UCSD-AML1 (cell line): ENCODE results near the gene PKNOX2.

Experiments
- DNase-seq: peaks from one replicate; lab custom pipeline; 2025; ENCODE audit not compliant: unreplicated experiment; lab: John Stamatoyannopoulos, UW

Gene PKNOX2

DNA sequence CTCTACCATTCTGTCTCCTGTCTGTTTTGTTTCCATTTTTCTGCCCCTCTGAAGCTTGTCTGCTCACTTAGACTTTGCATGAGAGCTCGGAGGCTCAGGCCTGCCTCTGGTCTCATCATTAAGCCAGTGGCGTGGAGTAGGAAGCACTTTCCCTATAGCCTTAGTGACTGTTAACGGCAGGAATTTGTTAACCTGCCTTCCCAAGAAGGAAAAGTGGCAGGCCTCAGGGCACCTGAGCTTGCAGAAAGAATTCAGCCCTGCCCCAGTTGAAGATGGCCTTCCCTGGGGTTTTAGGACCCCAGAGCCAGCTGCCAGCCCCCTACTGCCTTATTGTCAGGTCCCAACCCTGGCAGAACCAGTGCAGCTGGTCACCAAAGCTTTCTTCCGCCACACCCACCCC, 93.2 kb downstream of the PKNOX2 start:
- DNase-seq = no peak

DNA sequence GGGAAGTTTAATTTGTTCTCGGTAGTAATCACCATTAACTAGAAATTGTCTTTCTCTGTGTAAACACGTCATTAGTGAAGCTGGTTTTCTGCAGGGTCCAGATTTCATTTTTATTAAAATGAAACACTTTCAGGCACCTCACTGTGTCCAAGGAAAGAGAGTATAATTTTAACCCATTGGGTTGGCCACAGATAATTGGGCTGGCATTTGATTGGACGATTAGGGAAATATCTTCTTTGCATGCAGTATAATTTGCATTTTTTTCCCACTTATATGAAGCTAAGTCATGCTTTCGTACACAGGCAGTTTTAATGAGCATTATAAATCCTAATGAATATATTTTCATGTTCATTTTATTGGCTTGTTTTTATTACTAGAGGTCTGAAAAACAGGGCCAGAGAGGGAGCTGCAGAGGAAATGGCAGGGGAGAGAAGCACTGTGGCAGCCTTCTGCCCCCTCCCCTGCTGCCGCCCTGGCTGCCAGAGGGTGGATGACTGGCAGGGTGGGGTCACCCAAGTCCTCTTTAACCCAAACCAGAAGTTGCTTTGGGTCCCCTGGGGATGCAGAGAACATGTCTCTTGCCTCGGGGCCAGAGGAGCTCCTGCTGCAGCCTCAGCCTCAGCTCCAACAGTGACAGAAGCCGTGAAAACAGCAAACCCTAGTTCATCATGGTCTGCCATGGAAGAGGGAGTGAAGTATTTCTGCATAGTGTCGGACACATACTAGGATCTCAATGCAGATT, 93.9 kb downstream of the PKNOX2 start:
- no peak for DNase-seq

DNA sequence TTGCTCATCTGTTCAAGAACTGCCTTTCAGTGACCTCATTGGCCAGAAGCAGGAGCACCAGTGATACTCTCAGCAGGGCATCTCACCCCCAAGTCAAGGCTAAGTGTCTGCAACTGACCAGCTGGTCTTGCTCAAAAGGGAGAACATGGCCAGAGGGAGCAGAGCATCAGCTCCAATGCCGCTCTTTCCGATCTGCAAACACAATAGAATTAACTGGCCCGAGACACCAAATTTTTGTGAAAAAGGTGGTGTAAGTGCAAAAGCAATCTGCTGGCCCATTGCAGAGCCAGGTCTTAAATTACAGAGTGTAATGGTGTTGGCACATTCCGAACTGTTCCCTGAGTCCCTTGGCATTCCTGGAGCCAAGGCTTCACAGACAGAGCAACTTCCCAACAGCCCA, 97.0 kb downstream of the PKNOX2 start:
- DNase-seq = no peak

DNA sequence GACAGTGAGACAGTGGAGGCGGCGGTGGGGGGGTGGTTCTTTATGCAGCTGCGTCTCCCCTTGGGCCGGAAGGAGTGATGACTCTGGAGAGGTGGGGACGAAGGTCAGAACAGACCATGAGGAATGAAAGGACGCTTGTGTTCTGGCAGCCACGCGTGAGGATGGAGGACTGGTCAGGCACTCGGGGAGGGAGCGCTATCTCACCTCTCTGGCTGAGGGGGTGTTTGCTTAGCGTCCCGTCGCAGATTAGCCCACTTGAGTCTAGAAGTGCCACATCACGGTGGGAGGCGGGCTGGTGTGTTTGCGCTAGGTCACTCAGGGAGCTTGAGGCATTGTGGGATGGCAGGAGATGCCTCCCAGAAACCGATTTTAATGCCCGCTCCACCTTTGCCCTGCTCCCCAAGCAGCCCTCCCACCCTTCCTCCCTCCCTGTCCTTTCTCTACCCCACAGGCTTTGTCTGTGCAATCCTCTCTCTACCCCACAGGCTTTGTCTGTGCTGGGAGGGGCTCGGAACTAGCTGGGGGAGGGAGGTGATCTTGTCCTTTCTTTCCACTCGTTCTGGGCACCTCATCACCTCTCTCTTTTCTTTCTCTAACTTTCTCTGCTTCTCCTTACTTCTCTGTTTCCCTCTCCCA, 97.8 kb downstream of the PKNOX2 start:
- DNase-seq = no peak

DNA sequence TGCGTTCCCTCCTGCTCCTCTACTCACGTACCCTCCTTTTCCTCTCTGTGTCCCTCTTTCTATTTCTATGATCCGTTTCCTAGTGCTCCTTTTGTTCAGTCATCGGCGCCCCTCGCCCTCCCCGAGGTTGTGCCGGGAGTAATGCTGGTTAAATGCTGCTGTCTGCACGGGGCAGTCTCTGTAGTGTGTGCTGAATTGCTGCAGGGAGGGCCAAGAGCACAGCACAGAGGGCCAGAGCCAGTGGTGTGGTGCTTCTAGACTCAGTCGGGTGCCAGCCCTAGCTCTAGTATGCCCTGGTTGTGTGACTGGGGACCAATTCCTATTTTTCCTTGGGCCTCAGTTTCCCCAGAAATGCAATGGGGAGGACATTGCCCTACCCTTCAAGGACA, 98.3 kb downstream of the PKNOX2 start:
- DNase-seq = no peak

DNA sequence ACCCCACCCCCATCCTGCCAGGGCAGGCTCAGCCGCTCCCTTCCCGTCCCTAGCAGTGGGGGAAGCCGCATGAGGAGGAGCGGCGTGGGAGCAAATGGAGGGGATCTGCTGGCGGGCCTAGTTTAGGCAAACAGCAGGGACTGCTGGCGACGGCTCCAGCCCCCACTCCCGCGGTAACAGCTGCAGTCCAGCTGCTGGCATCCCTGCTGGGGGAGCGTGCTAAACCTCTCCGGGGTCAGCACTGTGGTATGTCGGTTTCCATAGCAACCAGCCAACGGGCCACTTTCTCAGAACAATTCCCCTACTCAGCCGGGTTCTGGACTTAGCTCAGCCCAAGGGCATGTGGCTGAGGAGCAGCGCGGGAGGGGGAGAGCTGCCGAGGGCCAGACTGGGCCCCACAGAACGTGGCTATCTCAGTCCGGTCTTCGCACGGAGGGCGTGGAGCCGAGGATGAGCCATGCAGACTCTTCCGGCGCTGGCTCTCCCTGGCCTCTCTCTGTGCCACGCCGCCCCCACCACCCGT, 98.8 kb downstream of the PKNOX2 start:
- no peak for DNase-seq

DNA sequence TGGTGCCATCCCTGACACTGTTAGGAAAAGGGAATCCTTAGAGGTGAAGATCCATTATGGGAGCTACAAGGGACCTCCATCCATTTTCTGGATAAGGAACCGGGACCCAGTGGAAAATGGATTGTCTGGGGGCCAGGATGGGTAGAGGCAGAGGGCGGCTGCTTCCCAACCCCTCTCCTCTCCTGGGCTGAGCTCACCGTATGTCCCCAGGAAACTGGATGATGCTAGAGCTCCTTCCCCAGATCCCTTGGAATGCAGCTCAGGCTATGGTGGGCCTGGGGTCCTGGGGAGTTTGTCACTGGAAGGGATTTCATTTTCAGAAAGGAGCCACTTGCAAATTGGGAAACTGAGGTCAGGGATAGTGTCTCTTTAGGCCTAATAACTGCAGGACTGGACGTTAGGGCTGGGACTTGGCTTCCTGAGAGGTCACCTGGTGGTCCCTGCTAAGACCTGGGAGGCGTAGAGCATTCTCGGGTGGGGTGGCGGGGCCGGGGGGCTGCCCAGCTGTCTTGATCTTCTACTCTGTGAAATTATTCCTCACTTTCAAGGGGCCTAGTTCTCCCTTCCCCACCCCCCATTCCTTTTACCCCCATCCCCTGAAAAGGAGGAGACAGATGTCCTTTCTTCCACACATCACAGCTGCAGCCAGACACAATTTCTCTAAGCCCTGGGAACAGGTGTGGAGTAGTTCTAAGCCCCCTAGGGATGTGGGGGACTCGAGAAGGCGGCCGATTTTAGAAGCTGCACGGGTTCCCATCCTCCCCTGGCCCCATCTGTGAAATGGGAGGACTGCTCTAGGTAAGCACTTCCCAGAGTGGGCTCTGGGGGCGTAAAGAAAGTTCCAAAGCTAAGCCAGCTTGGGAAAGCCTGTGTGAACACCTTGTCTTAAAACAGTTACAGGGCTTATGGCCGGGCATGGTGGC, 99.8 kb downstream of the PKNOX2 start:
- no peak for DNase-seq

DNA sequence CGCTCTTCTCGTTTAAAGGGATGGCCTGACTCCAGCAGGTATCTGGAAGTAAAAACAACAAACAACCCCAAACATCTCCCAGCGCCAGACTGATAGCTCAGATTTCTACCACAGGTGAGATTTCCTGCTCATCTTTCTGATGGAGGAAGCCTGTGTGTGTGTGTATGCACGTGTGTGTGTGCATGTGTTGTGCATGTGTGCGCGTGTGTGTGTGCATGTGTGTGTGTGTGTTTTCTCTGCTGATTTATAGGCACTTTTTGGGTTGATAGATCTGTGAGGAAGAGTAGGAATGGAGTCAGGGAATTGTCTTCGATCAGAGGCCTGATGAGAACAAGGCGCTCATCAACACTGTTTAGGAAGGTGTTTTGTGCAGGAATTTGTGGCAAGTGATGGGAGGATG, 103.0 kb downstream of the PKNOX2 start:
- no peak for DNase-seq

DNA sequence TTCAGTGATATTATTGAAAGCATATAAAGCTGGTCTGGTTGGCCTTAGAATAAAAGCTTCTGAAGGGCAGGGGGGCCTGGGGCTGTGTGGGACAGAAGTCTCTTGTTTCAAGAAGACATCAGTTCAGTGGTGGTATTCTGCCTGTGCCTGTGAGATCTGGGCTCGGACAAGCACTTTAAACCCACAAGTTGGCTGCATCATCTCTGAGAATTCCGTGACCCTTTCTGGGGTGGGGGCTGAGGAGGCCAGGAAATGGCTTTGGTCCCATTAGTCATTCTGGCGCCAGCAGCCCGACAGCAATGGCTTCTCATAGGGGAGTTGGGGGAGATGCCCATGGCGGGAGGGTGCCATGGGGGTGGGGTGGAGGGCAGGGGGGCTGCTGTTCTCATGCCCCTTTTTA, 104.1 kb downstream of the PKNOX2 start:
- no peak for DNase-seq

DNA sequence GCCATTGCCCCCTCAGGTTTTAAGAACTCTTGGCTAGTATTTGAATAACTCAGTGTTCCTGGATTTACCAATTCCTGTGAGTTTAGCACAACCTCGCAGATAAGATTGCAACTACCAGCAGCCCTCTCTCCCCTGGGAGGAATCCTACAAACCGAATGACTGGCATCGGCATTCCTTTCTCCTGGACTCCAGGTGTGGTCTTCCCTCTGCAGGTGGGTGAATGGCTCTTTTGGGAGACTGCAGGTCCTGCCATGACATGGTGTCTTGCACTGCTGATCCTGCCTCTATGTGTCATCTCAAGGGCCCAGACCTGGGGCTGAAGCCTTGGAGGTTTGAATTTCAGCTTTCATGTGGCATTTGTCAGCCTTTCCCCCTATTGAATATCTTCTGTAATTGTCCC, 105.6 kb downstream of the PKNOX2 start:
- no peak for DNase-seq

DNA sequence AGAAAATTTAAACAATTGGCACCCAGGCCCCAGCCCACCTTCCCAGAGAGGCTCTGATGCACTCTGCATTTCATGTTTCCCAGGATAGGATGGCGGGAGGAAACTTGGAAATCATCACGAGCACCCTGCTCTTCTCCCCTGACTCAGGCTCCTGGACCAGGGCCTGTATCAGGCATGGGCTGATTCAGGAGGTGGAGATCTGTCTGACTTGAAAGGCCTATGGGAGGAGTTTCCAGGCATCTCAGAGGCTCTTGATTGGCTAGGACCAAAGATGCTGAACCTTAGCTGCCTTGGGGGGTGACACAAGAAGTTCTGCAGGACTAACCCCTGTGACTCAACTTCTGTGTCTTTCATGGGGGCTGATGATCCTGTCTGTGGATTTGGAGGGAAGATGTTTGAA, 106.2 kb downstream of the PKNOX2 start:
- DNase-seq = no peak

DNA sequence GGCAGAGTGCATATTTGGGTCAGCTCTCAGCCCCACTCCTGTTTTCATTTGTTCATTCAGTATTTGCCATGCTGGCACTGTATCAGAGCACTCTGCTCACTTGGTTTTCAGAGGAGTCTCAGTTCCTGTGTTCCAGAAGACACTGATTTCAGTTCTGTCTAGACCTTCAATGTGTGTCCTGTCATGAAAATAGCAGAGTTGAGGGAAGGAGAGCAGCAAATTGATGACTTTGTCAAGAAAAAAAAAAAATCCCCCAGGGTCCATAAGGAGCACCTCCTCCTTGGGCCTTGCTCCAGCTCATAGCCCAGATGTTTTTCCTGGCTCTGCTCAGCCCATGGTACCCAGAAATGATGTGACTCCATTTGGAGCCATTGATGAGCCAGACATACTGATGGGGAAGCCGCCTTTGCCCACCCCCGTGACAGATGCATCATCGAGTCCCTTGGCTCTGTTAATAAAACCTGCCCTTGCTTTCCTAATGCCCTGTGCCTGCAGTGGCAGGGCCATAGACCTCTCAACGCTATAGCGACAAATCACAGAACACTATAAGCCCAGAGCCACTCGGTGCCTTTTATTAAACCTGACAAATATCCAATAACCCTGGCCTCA, 107.0 kb downstream of the PKNOX2 start:
- DNase-seq = no peak

DNA sequence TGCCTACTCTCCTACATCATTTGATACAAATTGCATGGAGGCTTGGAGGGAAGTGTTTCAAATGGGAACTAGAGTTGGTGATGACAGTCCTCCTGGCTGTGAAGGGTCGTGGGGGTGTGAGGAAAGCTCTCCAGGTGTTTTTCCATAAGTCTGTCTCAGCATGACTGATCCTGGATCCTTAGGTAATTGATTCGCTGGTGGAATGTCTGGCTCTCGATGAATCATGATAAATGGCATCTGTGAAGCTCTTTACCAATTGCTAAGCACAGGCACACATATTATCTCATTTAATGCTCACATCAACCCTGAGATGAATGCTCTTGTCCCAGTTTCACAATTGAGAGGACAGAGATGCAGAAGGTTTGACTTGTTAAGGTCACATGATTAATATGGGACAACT, 107.5 kb downstream of the PKNOX2 start:
- DNase-seq = no peak

DNA sequence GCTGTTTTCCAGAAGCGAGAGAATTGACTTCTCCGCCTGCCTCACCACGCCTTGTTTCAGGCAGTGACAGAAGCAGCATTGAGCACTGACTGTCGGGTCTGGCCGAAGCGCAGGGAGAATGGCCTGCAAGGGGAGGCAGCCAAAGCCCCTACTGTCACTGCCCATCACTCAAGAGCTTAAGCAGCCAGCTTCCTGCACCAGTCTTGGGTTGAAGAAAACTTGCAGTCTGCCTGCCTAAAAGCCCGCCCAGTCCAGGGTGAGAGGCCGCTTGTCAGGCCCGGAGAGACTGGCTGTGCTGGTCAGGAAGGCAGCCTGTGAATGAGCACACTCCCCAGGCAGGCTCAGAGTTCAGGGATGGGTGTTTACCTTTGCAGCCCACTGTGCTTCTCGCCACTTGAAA, 108.3 kb downstream of the PKNOX2 start:
- no peak for DNase-seq

DNA sequence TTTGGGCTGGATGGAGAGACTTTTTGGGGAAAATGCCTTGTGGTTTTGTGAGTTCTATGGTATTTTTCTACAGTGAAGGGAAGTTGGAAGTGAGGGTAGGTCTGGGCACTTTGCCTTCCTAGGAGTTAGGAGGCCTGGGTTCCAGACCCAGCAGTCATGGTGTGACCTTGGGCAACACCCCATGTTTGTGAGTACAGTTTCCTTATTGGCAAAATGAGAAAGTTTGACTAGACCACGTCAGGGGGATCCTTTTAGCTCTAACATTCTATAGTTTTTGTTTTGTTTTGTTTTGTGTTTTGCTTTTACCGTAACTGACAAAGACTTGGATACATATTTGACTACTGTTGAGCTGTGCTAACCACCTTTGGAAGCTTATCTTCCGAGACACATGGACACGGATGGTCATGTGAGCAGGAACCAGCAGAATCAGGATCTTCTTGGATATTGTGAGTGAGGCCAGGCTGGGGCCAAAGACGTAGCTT, 109.0 kb downstream of the PKNOX2 start:
- DNase-seq = no peak

DNA sequence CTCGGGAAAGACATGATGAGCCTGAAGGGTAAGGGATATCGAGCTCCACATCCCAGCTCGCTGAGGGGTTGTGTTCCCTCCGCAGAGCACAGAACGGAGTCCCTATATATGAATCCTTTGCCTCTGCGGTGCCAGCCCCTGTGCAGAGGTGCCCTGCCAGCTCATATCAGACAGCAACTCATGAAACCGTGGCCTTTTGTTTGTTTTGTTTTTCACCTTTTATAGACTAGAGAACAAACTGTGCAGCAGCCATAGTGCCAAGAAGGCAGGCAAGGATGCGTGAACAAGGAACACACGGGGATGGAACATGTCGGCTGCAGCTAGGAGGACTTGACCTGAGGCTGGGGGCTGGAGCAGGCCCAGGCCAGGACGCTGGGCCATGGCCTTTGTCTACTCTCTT, 109.8 kb downstream of the PKNOX2 start:
- DNase-seq = no peak

DNA sequence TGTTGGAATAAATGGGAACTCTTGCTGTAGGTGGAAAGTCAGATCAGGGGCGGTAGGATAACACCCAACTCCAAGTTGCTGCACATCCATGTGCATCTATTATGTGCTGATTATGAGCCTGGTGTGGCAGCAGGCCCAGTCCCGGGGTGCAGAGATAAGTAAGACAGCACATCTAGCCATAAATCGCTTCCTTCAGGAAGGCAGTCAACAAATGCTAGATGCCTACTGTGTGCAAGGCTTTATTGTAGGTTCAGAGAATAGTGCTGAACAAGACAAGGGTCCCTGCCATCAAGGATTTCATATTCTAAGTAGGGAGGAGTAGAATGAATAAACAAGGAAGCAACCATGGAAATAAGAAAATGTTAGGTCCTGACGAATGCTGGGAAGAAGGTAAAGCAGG, 110.2 kb downstream of the PKNOX2 start:
- DNase-seq = no peak

DNA sequence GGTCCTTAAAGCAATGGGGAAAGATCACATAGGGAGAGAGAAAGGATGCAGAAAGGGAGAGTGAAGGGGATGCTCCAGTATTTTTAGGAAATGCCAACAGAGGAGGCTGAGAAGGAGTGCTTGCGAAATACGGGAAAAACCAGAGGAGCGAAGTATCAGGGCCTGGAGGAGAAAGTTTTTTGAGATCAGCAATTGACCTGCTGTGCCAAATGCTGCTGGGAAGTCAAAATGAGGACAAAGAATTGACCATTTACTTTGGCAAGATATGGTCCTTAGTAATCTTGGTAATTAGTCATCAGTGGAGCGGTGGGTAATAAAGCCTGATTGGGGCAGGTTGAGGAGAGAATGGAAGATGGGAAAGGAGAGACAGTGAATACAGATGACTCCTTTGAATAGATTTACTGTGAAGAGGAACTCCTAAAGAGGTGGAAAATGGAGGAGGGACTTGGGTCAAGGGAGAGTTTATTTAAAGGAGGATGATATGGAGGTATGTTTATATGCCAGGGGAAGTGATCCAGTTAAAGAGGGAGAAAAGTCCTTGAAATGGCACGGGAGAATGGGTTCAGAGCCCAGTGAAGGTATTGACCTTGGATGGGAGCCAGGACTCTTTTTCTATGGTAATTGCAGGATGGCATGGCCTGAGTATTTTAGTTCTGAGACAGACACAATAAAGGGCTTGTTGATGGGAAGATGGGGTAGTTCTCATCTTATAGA, 111.5 kb downstream of the PKNOX2 start:
- DNase-seq = no peak

DNA sequence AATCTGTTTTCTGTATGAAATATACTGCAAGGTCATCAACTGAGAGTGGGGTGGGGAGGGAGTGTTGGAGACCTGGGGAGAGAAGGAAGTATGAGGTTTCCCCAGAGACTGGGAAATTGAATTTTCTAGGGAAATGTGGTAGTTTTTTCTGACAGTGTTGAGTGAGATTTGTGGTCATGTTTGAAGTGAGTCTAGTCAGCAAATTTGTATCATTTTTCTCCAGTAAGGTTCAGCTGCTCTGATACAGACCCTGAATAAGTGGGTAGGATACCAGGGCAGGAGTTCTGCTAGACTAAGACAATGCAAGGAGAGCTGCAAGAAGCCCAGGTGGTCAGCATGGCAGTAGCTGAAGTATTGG, 112.0 kb downstream of the PKNOX2 start:
- no peak for DNase-seq

DNA sequence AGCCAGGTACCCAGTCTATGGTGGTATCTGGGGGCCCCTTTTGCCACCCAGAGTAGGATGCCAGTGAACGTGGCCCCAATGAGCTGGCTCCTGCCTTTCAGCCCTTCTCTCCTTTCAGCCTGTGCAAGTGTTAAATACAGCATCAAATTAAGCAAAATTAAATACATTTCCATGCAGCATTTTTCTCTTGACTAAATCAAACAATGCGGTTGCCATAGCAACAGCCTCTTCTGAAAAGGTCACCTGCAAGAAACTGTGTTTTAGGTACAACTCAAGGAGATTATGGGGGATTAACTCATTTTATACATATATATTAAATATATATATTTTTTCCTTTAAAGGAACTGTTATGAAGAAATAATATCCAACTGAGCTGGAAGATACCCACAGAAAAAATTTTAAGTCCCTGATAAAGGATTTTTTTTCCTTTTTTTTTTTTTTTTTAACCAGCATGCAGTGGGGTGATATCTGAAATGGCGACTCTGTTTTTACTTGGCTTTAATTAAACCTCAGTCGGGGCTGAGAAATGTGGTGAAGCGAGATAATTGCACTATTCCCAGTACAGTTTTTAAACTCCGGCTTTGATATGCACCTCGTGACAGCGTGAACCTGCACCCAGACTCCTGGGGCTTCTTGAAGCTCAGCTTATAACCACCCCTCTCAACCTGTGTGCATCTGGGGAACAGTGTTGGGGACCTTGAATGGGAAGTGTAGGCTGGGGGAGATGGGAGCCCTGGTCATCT, 115.3 kb downstream of the PKNOX2 start:
- DNase-seq = no peak
